Lung microvascular endothelial cell (primary cell): ENCODE results near the gene ILDR1. TPM values are rescaled to one million over a fixed set of nuclear protein-coding genes. Genes with fewer than 3 reads are reported as not detected.
"Not testable (repeated sequence)": the region's sequence is repeated elsewhere in the genome, so short reads cannot be mapped to it uniquely, and the experiment has no call there.

ENCODE experiments used
- DNase-seq, 2 donors: peaks; one replicate each; pipeline versions ENCODE4 v3.0.0 to v3.0.0-alpha.2; 2010; ENCODE audit warnings: low read depth in 2 of 2
- total RNA-seq: library from RNA; depleted of rRNA; stranded (reverse); fragments of >200 nt; gene quantifications from 2 replicates; pipeline ENCODE4 v1.2.1, GENCODE V29; 2014

ILDR1 gene
- total RNA-seq, 1 donor from 2014 or later = not detected

DNA sequence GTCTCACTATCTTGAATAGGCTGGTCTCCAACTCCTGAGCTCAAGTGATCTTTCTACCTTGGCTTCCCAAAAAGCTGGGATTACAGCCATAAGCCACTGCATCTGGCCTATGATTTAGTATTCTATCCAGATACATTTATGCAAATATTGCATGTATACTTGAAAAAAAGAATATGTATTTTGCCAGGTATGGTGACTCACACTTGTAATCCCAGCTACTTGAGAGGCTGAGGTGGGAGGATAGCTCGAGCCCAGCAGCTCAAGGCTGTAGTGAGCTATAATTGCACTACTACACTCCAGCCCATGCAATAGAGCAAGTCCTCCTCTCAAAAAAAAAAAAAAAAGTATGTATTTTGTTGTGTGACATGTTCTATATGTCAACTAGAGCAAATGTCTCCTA is 73.4 kb downstream of the ILDR1 start:
- no peak for DNase-seq

DNA sequence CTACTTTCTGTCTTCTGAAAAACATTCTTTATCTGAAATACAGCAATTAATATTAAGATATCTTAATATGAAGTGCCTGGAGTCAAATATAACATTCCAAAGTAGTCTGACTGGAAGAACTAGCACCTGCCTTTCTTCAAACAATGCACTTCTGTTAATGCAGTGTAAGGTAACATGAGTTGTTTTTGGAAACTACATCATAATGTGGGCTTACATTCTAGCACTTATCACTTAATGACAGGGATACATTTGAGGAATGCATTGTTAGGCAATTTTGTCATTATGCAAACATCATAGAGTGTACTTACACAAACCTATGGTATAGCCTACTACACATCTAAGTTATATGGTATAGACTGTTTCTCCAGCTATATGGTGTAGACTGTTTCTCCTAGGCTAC is 78.6 kb downstream of the ILDR1 start:
- no peak for DNase-seq

GRCh38 chr3:121942116-121942786 is 79.8 kb downstream of the ILDR1 start:
- DNase-seq = no peak

GRCh38 chr3:121941592-121941991 is 80.5 kb downstream of the ILDR1 start:
- no peak for DNase-seq

DNA sequence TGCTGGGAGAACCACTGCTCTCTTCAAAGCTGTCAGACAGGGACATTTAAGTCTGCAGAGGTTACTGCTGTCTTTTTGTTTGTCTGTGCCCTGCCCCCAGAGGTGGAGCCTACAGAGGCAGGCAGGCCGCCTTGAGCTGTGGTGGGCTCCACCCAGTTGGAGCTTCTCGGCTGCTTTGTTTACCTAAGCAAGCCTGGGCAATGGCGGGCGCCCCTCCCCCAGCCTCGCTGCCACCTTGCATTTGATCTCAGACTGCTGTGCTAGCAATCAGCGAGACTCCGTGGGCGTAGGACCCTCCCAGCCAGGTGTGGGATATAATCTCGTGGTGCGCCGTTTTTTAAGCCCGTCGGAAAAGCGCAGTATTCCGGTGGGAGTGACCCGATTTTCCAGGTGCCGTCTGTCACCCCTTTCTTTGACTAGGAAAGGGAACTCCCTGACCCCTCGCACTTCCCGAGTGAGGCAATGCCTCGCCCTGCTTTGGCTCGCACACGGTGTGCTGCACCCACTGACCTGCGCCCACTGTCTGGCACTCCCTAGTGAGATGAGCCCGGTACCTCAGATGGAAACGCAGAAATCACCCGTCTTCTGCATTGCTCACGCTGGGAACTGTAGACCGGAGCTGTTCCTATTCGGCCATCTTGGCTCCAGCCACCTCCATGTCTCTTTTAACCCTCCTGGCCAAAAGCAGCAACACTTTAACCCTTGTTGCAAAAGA is 83.7 kb downstream of the ILDR1 start:
- DNase-seq = not testable (repeated sequence)

Other genes with a start within 250 kb of the ILDR1 start
- gene IQCB1, start 187.2 kb downstream of the ILDR1 start, total RNA-seq = 4.6 and 6.2 TPM in 2 replicates
- gene EAF2, start 187.0 kb downstream of the ILDR1 start, total RNA-seq = 0.40 and 0.44 TPM in 2 replicates
- under 0.01 and 0.20 TPM in 2 replicates for gene SLC15A2, start 127.8 kb downstream of the ILDR1 start, total RNA-seq
- not detected in 2 replicates for gene CD86, start 33.1 kb upstream of the ILDR1 start, total RNA-seq
- not detected in 2 replicates for gene CASR, start 161.4 kb upstream of the ILDR1 start, total RNA-seq